ENCODE results near the gene PCBP3. TPM values are rescaled to one million over a fixed set of nuclear protein-coding genes. Genes with fewer than 3 reads are reported as not detected.

Gene PCBP3
- total RNA-seq, 1 donor from 2014 or later = 5.0 TPM

- H3K36me3 Mint-ChIP-seq = no peaks in the 10 kb centered on the region
- peaks cover 10% of the 10 kb centered on the region for H3K27me3 Mint-ChIP-seq (ENCODE audit: low read depth)
- H3K4me1 Mint-ChIP-seq = peaks cover 7% of the 10 kb centered on the region
- H3K27ac Mint-ChIP-seq = no peak overlapping the region
- no peak for TF ChIP-seq CTCF (IDR thresholded peaks at IDR 0.05; ENCODE audit: unreplicated experiment)
- H3K9me3 Mint-ChIP-seq = no peaks in the 10 kb centered on the region
- no peak for DNase-seq (ENCODE audit: low spot score in 2 of 2, unreplicated experiment in 2 of 2)
- H3K4me3 Mint-ChIP-seq = no peak overlapping the region
Measured at GRCh38 chr21:45940621-45941337, 297.3 kb downstream of the PCBP3 start.

- H3K4me1 Mint-ChIP-seq = peaks cover 7% of the 10 kb centered on the region
- no peak for TF ChIP-seq CTCF (IDR thresholded peaks at IDR 0.05; ENCODE audit: unreplicated experiment)
- no peaks in the 10 kb centered on the region for H3K36me3 Mint-ChIP-seq
- DNase-seq (ENCODE audit: low spot score in 2 of 2, unreplicated experiment in 2 of 2) = no peak
- H3K9me3 Mint-ChIP-seq = no peaks in the 10 kb centered on the region
- H3K4me3 Mint-ChIP-seq = no peak overlapping the region
- peaks cover 8% of the 10 kb centered on the region for H3K27me3 Mint-ChIP-seq (ENCODE audit: low read depth)
- H3K27ac Mint-ChIP-seq = no peak overlapping the region
Measured at GRCh38 chr21:45941338-45941710, 297.8 kb downstream of the PCBP3 start.

GRCh38 chr21:45941717-45942546, 298.4 kb downstream of the PCBP3 start:
- Mint-ChIP-seq H3K4me1 (peaks cover 7% of the 10 kb centered on the region), H3K27ac (no peak overlapping the region), H3K36me3 (no peaks in the 10 kb centered on the region), H3K9me3 (no peaks in the 10 kb centered on the region), H3K27me3 (ENCODE audit: low read depth) (peaks cover 8% of the 10 kb centered on the region), H3K4me3 (no peak overlapping the region)
- DNase-seq (ENCODE audit: low spot score in 2 of 2, unreplicated experiment in 2 of 2) = no peak
- TF ChIP-seq CTCF (IDR thresholded peaks at IDR 0.05; ENCODE audit: unreplicated experiment) = no peak

GRCh38 chr21:45942755-45943629, 299.5 kb downstream of the PCBP3 start:
- H3K36me3 Mint-ChIP-seq = no peaks in the 10 kb centered on the region
- no peak for TF ChIP-seq CTCF (IDR thresholded peaks at IDR 0.05; ENCODE audit: unreplicated experiment)
- H3K27ac Mint-ChIP-seq = no peak overlapping the region
- H3K4me3 Mint-ChIP-seq = no peak overlapping the region
- DNase-seq (ENCODE audit: low spot score in 2 of 2, unreplicated experiment in 2 of 2) = no peak
- peaks cover 7% of the 10 kb centered on the region for H3K4me1 Mint-ChIP-seq
- H3K27me3 Mint-ChIP-seq (ENCODE audit: low read depth) = no peaks in the 10 kb centered on the region
- H3K9me3 Mint-ChIP-seq = no peaks in the 10 kb centered on the region

- H3K36me3 Mint-ChIP-seq = no peaks in the 10 kb centered on the region
- H3K4me3 Mint-ChIP-seq = no peak overlapping the region
- peaks cover 3% of the 10 kb centered on the region for H3K27me3 Mint-ChIP-seq (ENCODE audit: low read depth)
Measured at GRCh38 chr21:45943630-45944540, 300.4 kb downstream of the PCBP3 start.

More at GRCh38 chr21:45943630-45944540, 300.4 kb downstream of the PCBP3 start:
- peaks cover 12% of the 10 kb centered on the region for H3K4me1 Mint-ChIP-seq
- H3K27ac Mint-ChIP-seq = no peak overlapping the region
- no peak for TF ChIP-seq CTCF (IDR thresholded peaks at IDR 0.05; ENCODE audit: unreplicated experiment)
- H3K9me3 Mint-ChIP-seq = no peaks in the 10 kb centered on the region
- no peak for DNase-seq (ENCODE audit: low spot score in 2 of 2, unreplicated experiment in 2 of 2)

All from mesothelial cell of epicardium (in vitro differentiated cells).